ENCODE measurements around the gene SAMD7.

GRCh38 chr3:169969174-169970095 is 58.1 kb downstream of the SAMD7 start:
- TF ChIP-seq NFIC (IDR thresholded peaks at IDR 0.05) (no peak), USF1 (IDR thresholded peaks at IDR 0.05) (no peak), EP300 (IDR thresholded peaks at IDR 0.05; ENCODE audit: borderline replicate concordance) (no peak), MAX (IDR thresholded peaks at IDR 0.05) (no peak), FOXM1 (IDR thresholded peaks at IDR 0.05; ENCODE audit: borderline replicate concordance, low read depth) (no peak), TAF1 (IDR thresholded peaks at IDR 0.05; ENCODE audit: low read depth) (no peak), EGR1 (IDR thresholded peaks at IDR 0.05) (no peak), TCF12 (IDR thresholded peaks at IDR 0.05; ENCODE audit: low read depth) (no peak), REST (IDR thresholded peaks at IDR 0.05; ENCODE audit: low read depth) (no peak)
